ENCODE data around the gene TNNC1.

GRCh38 chr3:52502001-52502400 is 48.2 kb upstream of the TNNC1 start:
- TF ChIP-seq CTCF (IDR thresholded peaks at IDR 0.05; ENCODE audit: low read depth, low read length), result no peak
- TF ChIP-seq EZH2phosphoT487 (IDR thresholded peaks at IDR 0.05; ENCODE audit: low read depth), result no peak

Measured in OCI-LY3 (cell line).